Tibial nerve (tissue), 4 donors: ENCODE results near the gene DQX1. TPM values are rescaled to one million over a fixed set of nuclear protein-coding genes. Genes with fewer than 3 reads are reported as not detected.

Source experiments
- DNase-seq, 2 donors: peaks; one replicate each; pipeline ENCODE4 v3.0.0-alpha.2; 2019; ENCODE audit warnings: low spot score in 2 of 2
- H3K27ac ChIP-seq, 4 donors: fragments of 200-600 bp; sonication (generic) in 3 of 4; one replicate each; pipeline ENCODE4 v1.5.1; 2017 to 2019; ENCODE audit warnings: mild to moderate bottlenecking in 1 of 4
- H3K27me3 ChIP-seq, 2 donors: fragments of 200-600 bp; sonication (generic) in 1 of 2; one replicate each; pipeline versions ENCODE4 v1.5.1 to v1.6.0; 2017 to 2019
- H3K36me3 ChIP-seq, 3 donors: fragments of 200-600 bp; sonication (generic); one replicate each; pipeline ENCODE4 v1.5.1; 2018 to 2019
- H3K4me1 ChIP-seq, 4 donors: fragments of 200-600 bp; sonication (generic) in 3 of 4; one replicate each; pipeline ENCODE4 v1.5.1; 2017 to 2019
- H3K4me3 ChIP-seq, 4 donors: fragments of 200-600 bp; sonication (generic) in 3 of 4; one replicate each; pipeline ENCODE4 v1.5.1; 2017 to 2019; ENCODE audit warnings: mild to moderate bottlenecking in 1 of 4, moderate library complexity in 1 of 4
- H3K9me3 ChIP-seq, 4 donors: fragments of 200-600 bp; sonication (generic) in 3 of 4; one replicate each; pipeline ENCODE4 v1.5.1; 2017 to 2019
- CTCF ChIP-seq, 5 experiments: fragments of 200-600 bp in 3 of 5; fragments of 450-650 bp in 2 of 5; sonication (generic) in 3 of 5; IDR thresholded peaks; one replicate each; pipeline ENCODE4 v1.5.1; 2016 to 2019; ENCODE audit warnings: antibody characterized with exemption in 5 of 5, mild to moderate bottlenecking in 3 of 5, moderate library complexity in 2 of 5
- EP300 ChIP-seq, 2 donors: sonication (generic); formaldehyde crosslinking; IDR thresholded peaks; one replicate each; pipeline ENCODE4 v1.6.1; 2017; ENCODE audit warnings: antibody characterized with exemption in 2 of 2, mild to moderate bottlenecking in 1 of 2
- POLR2A ChIP-seq, 2 donors: fragments of 450-650 bp; IDR thresholded peaks; one replicate each; pipeline ENCODE4 v1.6.1; 2017; ENCODE audit warnings: antibody characterized with exemption in 2 of 2, mild to moderate bottlenecking in 2 of 2, moderate library complexity in 2 of 2
- WGBS, 2 donors: methylation state at CpG; one replicate each; pipeline ENCODE4 v1.1.5; 2018; 5-methylcytosine and 5-hydroxymethylcytosine counted together
- total RNA-seq, 4 donors: library from RNA; depleted of rRNA; stranded (reverse); fragments of >200 nt; gene quantifications; one replicate each; pipeline ENCODE4 v1.1.0, GENCODE V29; 2016

Gene DQX1
- total RNA-seq, 4 donors from 2014 or later: 6.9 TPM; not detected in 3

DNA sequence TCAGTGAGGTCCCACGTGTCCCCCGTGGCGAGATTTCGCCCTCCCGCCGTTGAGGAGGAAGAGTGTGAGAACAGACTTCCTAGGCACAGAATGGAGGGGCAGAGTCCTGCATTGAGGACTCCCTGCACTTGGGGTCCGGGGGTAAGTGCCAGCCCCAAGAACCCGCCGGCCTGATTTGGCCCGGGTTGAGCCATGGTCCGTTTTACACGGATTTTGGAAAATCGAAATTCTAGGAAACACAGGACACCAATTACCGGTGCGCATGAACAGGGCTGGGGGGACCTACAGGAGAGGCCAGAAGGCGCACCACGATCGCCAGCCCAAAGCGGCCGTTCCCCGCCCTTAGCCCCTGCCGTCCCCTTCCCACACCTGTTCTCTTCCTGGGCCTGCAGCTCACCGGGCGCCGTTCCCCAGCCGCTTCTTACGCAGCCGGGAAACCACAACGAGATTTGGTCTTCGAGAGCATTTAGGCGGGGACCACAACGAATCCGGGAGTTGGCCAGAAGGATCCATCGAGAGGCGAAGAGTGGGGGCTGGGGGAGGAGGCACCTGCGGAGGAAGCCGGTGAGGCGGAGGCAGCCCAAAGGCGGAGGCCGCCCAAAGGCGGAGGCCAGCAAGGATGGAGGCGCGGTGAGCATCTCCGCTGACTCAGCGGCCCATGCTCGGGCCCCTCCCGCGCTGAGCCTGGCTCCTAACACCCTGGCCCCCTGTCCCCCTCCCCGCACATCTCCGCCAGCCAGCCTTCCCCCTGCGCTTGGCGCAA lies 12.2 kb downstream of the DQX1 start:
- WGBS, 2 donors: 6 to 8% methylated on average over 37 to 39 of the region's 52 CpGs
- DNase-seq: no peak
- H3K4me3 ChIP-seq: no peak overlapping the region
- no peaks in the 10 kb centered on the region for H3K36me3 ChIP-seq
- TF ChIP-seq EP300 (IDR thresholded peaks at IDR 0.05): peak in 1 of 2 donors; percentile 85
- no peak for TF ChIP-seq CTCF (IDR thresholded peaks at IDR 0.05)
- no peak for TF ChIP-seq POLR2A (IDR thresholded peaks at IDR 0.05)
- H3K4me1 ChIP-seq: peaks cover 0 to 30% (median 22%) of the 10 kb centered on the region in 4 donors
- H3K9me3 ChIP-seq: no peaks in the 10 kb centered on the region
- H3K27ac ChIP-seq: no peak overlapping the region
- H3K27me3 ChIP-seq: peaks cover 0 to 85% of the 10 kb centered on the region in 2 donors

GRCh38 chr2:74512744-74513604 lies 13.1 kb downstream of the DQX1 start:
- Histone ChIP-seq H3K36me3 (no peaks in the 10 kb centered on the region), H3K9me3 (no peaks in the 10 kb centered on the region), H3K4me3 (no peak overlapping the region), H3K4me1 (peaks cover 0 to 35% (median 24%) of the 10 kb centered on the region in 4 donors), H3K27me3 (peaks cover 0 to 77% of the 10 kb centered on the region in 2 donors), H3K27ac (no peak overlapping the region)
- 6 to 8% methylated on average over 16 to 35 of the region's 36 CpGs for WGBS, 2 donors
- no peak for DNase-seq
- TF ChIP-seq EP300 (IDR thresholded peaks at IDR 0.05) (no peak), POLR2A (IDR thresholded peaks at IDR 0.05) (no peak), CTCF (IDR thresholded peaks at IDR 0.05) (no peak)

GRCh38 chr2:74511104-74511989 lies 14.7 kb downstream of the DQX1 start:
- peaks cover 0 to 60% of the 10 kb centered on the region in 2 donors for H3K27me3 ChIP-seq
- DNase-seq: no peak
- no peak overlapping the region for H3K4me3 ChIP-seq

GRCh38 chr2:74510272-74510671 lies 15.8 kb downstream of the DQX1 start:
- peaks cover 0 to 13% (median 0%) of the 10 kb centered on the region in 3 donors for H3K36me3 ChIP-seq
- WGBS, 2 donors: 78 to 79% methylated on average over 4 of the region's 4 CpGs

More at GRCh38 chr2:74511104-74511989, 14.7 kb downstream of the DQX1 start:
- no peaks in the 10 kb centered on the region for H3K9me3 ChIP-seq
- H3K36me3 ChIP-seq: peaks cover 0 to 2% (median 0%) of the 10 kb centered on the region in 3 donors
- no peak overlapping the region for H3K27ac ChIP-seq
- 37 to 43% methylated on average over 11 of the region's 11 CpGs for WGBS, 2 donors
- peaks cover 0 to 39% (median 30%) of the 10 kb centered on the region in 4 donors for H3K4me1 ChIP-seq
- TF ChIP-seq CTCF (IDR thresholded peaks at IDR 0.05) (no peak), EP300 (IDR thresholded peaks at IDR 0.05) (no peak), POLR2A (IDR thresholded peaks at IDR 0.05) (no peak)

More at GRCh38 chr2:74510272-74510671, 15.8 kb downstream of the DQX1 start:
- no peak overlapping the region for H3K27ac ChIP-seq
- H3K4me1 ChIP-seq: peaks cover 0 to 39% (median 33%) of the 10 kb centered on the region in 4 donors
- peaks cover 0 to 50% of the 10 kb centered on the region in 2 donors for H3K27me3 ChIP-seq
- no peak for TF ChIP-seq EP300 (IDR thresholded peaks at IDR 0.05)
- TF ChIP-seq POLR2A (IDR thresholded peaks at IDR 0.05): no peak
- no peak for TF ChIP-seq CTCF (IDR thresholded peaks at IDR 0.05)
- DNase-seq: no peak
- H3K9me3 ChIP-seq: no peaks in the 10 kb centered on the region
- no peak overlapping the region for H3K4me3 ChIP-seq
